Measurements from ENCODE around the gene EIF4E1B. TPM values are rescaled to one million over a fixed set of nuclear protein-coding genes. Genes with fewer than 3 reads are reported as not detected.
"Not testable (repeated sequence)": the region's sequence is repeated elsewhere in the genome, so short reads cannot be mapped to it uniquely, and the experiment has no call there.

EIF4E1B gene
- total RNA-seq, 4 donors from 2014 or later = not detected

GRCh38 chr5:176595386-176595943 is 35.0 kb upstream of the EIF4E1B start:
- DNase-seq (ENCODE audit: low spot score in 2 of 2) = no peak
- 80% methylated on average over 11 of the region's 11 CpGs for WGBS, 2 donors
- TF ChIP-seq CTCF (IDR thresholded peaks at IDR 0.05) = no peak
- TF ChIP-seq POLR2A (IDR thresholded peaks at IDR 0.05) = no peak
- H3K4me3 ChIP-seq (ENCODE audit: low read depth, poor library complexity, severe bottlenecking) = no peak overlapping the region
- intact Hi-C loops (cut with DNase I; ENCODE audit: low total_unique reads) = no loop called here

GRCh38 chr5:176596069-176596644 is 34.3 kb upstream of the EIF4E1B start:
- no peak overlapping the region for H3K4me3 ChIP-seq (ENCODE audit: low read depth, poor library complexity, severe bottlenecking)
- 86 to 89% methylated on average over 23 of the region's 23 CpGs for WGBS, 2 donors
- intact Hi-C loops (cut with DNase I; ENCODE audit: low total_unique reads) = no loop called here
- no peak for TF ChIP-seq POLR2A (IDR thresholded peaks at IDR 0.05)
- no peak for TF ChIP-seq CTCF (IDR thresholded peaks at IDR 0.05)
- no peak for DNase-seq (ENCODE audit: low spot score in 2 of 2)

- no peak overlapping the region for H3K4me3 ChIP-seq (ENCODE audit: low read depth, poor library complexity, severe bottlenecking)
- DNase-seq (ENCODE audit: low spot score in 2 of 2) = no peak
- WGBS, 2 donors = 63 to 74% methylated on average over 47 to 80 of the region's 98 CpGs
- intact Hi-C loops (cut with DNase I; ENCODE audit: low total_unique reads) = no loop called here
- TF ChIP-seq POLR2A (IDR thresholded peaks at IDR 0.05) (no peak), CTCF (IDR thresholded peaks at IDR 0.05) (no peak)
These were observed 33.6 kb upstream of the EIF4E1B start for GRCh38 chr5:176596689-176597416.

GRCh38 chr5:176597417-176598389 is 32.8 kb upstream of the EIF4E1B start:
- DNase-seq (ENCODE audit: low spot score in 2 of 2) = no peak
- no peak overlapping the region for H3K4me3 ChIP-seq (ENCODE audit: low read depth, poor library complexity, severe bottlenecking)
- WGBS, 2 donors = 85 to 93% methylated on average over 32 to 40 of the region's 47 CpGs
- TF ChIP-seq CTCF (IDR thresholded peaks at IDR 0.05) (no peak), POLR2A (IDR thresholded peaks at IDR 0.05) (no peak)
- intact Hi-C loops (cut with DNase I; ENCODE audit: low total_unique reads) = no loop called here

- DNase-seq (ENCODE audit: low spot score in 2 of 2); intact Hi-C loops (cut with DNase I; ENCODE audit: low total_unique reads); H3K4me3 ChIP-seq (ENCODE audit: low read depth, poor library complexity, severe bottlenecking): not testable (repeated sequence)
- WGBS, 2 donors = 83 to 91% methylated on average over 18 to 19 of the region's 19 CpGs
These were observed 30.6 kb upstream of the EIF4E1B start for GRCh38 chr5:176599749-176600430.

Data from lower leg skin (tissue), 4 donors.